ENCODE measurements around the gene SDHD.
"Not testable (repeated sequence)": the region's sequence is repeated elsewhere in the genome, so short reads cannot be mapped to it uniquely, and the experiment has no call there.

Gene SDHD

DNA sequence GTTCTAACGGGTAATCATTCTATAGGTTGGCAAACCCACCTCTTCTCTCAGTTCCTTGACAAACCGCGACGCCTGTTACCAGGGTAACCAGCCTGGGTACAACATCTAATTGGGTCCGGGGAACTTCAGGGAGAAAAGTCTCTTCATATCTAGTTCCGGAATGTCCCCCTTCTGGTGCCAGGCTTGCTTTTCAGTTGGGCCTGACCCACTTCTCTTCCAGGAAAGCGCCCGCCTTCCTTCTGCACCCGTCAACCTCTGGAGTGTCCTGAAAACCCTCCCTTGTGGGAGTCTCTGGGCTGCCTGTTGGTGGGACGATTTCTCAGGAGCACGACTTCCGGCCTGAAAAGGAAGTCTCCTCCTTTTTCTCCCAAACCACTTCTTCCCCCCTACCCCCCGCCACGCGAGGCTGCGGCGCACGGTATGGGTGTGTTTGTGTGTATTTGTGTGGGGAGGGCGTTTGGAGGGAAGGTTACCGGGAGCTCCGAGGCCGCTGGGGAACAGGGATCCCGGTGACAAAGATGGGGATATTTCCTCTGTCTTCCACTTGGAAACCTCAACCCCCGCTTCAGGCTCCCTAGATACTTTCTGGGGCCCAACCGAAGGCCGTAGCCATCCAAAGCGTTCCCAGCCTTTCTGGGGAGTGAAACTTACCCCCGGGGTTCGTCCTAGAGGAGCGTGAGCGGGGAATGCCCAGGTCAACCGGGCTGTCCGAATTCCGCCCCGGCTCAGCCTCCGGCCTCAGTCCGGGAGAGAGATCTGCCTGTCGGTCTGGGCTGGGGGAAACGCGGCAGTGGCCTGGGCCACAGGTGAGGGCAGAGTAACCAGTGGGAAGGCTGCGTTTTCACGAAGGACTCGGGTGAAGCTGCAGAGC, 12.5 kb upstream of the SDHD start, which contains the start of the genes NKAPD1 and PIH1D2:
Gene NKAPD1 (plus strand): TSS at position 359 of the 871 bp plus-strand sequence. CDS start 1,276 bp downstream, outside the sequence.
Gene PIH1D2 (minus strand): TSS at position 77 of the 871 bp plus-strand sequence. CDS start 843 bp downstream, outside the sequence.
- Histone ChIP-seq H3K9ac (peak within 1 kb of the TSS; percentile 79), H3K27me3 (ENCODE audit: insufficient read depth, low read depth) (no peaks in the 10 kb centered on the region), H3K36me3 (ENCODE audit: insufficient read depth) (no peaks in the 10 kb centered on the region; the same call in 1 of the 2 replicates), H3K4me2 (peak within 1 kb of the TSS; percentile 71), H4K20me1 (ENCODE audit: insufficient read depth) (no peaks in the 10 kb centered on the region), H3K4me3 (IDR thresholded peaks at IDR 0.05; ENCODE audit: insufficient read depth, low read depth, low read length) (no peak within 1 kb of the TSS), H3K27ac (peak within 1 kb of the TSS; percentile 73), H3K79me2 (ENCODE audit: insufficient read depth, low read depth) (peaks cover 19% of the 10 kb centered on the region), H3K4me1 (ENCODE audit: low read depth, poor library complexity, severe bottlenecking) (peaks cover 14% of the 10 kb centered on the region), H2AFZ (ENCODE audit: low read depth) (peak within 1 kb of the TSS; percentile 53)
- TF ChIP-seq, protein P1, sequence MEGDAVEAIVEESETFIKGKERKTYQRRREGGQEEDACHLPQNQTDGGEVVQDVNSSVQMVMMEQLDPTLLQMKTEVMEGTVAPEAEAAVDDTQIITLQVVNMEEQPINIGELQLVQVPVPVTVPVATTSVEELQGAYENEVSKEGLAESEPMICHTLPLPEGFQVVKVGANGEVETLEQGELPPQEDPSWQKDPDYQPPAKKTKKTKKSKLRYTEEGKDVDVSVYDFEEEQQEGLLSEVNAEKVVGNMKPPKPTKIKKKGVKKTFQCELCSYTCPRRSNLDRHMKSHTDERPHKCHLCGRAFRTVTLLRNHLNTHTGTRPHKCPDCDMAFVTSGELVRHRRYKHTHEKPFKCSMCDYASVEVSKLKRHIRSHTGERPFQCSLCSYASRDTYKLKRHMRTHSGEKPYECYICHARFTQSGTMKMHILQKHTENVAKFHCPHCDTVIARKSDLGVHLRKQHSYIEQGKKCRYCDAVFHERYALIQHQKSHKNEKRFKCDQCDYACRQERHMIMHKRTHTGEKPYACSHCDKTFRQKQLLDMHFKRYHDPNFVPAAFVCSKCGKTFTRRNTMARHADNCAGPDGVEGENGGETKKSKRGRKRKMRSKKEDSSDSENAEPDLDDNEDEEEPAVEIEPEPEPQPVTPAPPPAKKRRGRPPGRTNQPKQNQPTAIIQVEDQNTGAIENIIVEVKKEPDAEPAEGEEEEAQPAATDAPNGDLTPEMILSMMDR (conservative IDR thresholded peaks at IDR 0.05; ENCODE audit: low read depth, low read length) = no peak

DNA sequence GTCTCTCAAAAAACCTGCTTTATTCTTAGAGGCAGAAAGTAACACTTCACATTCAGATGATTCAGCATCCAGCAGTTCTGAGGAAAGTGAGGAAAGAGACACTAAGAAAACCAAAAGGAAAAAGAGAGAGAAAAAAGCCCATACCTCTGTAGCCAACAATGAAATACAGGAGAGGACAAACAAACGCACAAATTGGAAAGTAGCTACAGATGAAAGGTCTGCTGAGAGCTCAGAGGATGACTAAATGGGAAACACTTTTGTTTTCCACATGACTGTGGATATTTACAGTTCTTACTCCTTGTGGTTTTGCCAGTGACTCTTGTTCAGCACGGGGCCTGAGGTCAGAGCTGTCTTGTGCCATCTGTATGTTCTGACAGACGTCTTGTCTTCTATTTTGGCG, 3.9 kb upstream of the SDHD start:
- no peak overlapping the region for H3K4me2 ChIP-seq
- no peak overlapping the region for H3K4me3 ChIP-seq (IDR thresholded peaks at IDR 0.05; ENCODE audit: insufficient read depth, low read depth, low read length)

DNA sequence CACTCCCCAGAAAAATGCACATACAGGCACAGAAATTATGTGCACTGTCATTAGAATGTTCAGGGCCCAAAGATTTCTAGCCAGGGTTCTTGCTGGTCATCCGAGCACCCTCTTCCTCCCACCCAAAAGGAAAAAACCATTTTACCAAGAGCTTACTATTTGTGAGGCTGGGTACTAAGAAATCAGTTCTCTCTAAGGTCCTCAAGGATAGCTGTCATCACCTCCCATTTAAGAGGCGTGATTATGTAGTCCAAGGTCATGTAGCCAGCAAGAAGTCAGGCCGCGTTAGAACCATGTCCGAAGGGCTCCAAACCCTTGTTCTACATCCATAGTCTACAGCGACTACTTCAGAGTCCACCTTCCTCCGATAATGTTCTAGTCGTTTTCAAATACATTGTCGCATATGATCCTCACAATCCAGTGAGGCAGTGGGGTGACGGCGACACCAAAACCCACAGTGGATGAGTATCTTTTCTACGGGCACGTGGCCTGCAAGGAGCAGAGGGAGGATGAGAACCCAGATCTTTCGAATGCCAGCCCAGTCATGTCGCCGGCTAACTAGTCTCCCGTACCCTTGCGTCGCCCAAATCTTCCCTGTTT, 751 bp upstream of the SDHD start:
- peak overlapping the region; percentile 81 for H2AFZ ChIP-seq (ENCODE audit: low read depth)
- peak overlapping the region; percentile 64 for H3K4me2 ChIP-seq
- peaks cover 34% of the 10 kb centered on the region; the same call in 1 of the 2 replicates for H3K79me2 ChIP-seq (ENCODE audit: insufficient read depth, low read depth)
- H3K4me1 ChIP-seq (ENCODE audit: low read depth, poor library complexity, severe bottlenecking) = peaks cover 15% of the 10 kb centered on the region
- no peak overlapping the region for H3K4me3 ChIP-seq (IDR thresholded peaks at IDR 0.05; ENCODE audit: insufficient read depth, low read depth, low read length)
- H3K27me3 ChIP-seq (ENCODE audit: insufficient read depth, low read depth) = no peaks in the 10 kb centered on the region
- H3K27ac ChIP-seq = peak overlapping the region; percentile 59
- TF ChIP-seq, protein P1 (conservative IDR thresholded peaks at IDR 0.05; ENCODE audit: low read depth, low read length) = no peak
- no peaks in the 10 kb centered on the region for H4K20me1 ChIP-seq (ENCODE audit: insufficient read depth)
- H3K9ac ChIP-seq = peak overlapping the region; percentile 83
- no peaks in the 10 kb centered on the region; the same call in 1 of the 2 replicates for H3K36me3 ChIP-seq (ENCODE audit: insufficient read depth)

More for the DNA sequence above, 3.9 kb upstream of the SDHD start:
- Histone ChIP-seq H3K27ac (no peak overlapping the region), H3K36me3 (ENCODE audit: insufficient read depth) (no peaks in the 10 kb centered on the region), H3K27me3 (ENCODE audit: insufficient read depth, low read depth) (no peaks in the 10 kb centered on the region), H4K20me1 (ENCODE audit: insufficient read depth) (no peaks in the 10 kb centered on the region), H3K9ac (no peak overlapping the region), H3K4me1 (ENCODE audit: low read depth, poor library complexity, severe bottlenecking) (peaks cover 3% of the 10 kb centered on the region), H2AFZ (ENCODE audit: low read depth) (no peak overlapping the region), H3K79me2 (ENCODE audit: insufficient read depth, low read depth) (peaks cover 22% of the 10 kb centered on the region; the same call in 1 of the 2 replicates)
- TF ChIP-seq, protein P1 (conservative IDR thresholded peaks at IDR 0.05; ENCODE audit: low read depth, low read length) = no peak

DNA sequence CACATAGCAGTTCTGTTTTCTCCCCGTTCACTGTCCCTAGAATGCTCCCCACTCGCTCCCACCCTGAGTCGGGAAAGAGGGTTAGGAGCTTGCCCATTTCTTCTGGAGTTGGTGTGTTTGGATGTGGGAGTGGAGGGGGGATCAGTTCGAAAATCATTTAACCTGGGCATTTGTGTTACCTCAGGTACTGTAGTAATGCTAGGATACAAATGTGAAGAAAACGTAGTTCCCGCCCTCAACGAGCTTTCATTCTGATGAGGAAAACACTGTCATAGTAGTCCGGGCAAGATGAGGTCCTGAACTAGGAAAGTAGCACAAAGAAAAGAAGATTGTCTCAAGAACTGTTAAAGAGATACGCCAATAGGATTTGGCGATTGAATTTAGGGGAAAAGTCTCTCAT, 539 bp downstream of the SDHD start:
- Histone ChIP-seq H3K36me3 (ENCODE audit: insufficient read depth) (no peaks in the 10 kb centered on the region; the same call in 1 of the 2 replicates), H4K20me1 (ENCODE audit: insufficient read depth) (no peaks in the 10 kb centered on the region), H3K27me3 (ENCODE audit: insufficient read depth, low read depth) (no peaks in the 10 kb centered on the region), H3K79me2 (ENCODE audit: insufficient read depth, low read depth) (peaks cover 34% of the 10 kb centered on the region; the same call in 1 of the 2 replicates), H3K4me3 (IDR thresholded peaks at IDR 0.05; ENCODE audit: insufficient read depth, low read depth, low read length) (no peak overlapping the region), H3K9ac (peak overlapping the region; percentile 83; the same call in 1 of the 2 replicates), H3K4me1 (ENCODE audit: low read depth, poor library complexity, severe bottlenecking) (peaks cover 15% of the 10 kb centered on the region), H3K27ac (peak overlapping the region; percentile 53; the same call in 1 of the 2 replicates), H2AFZ (ENCODE audit: low read depth) (peak overlapping the region; percentile 81; the same call in 1 of the 2 replicates), H3K4me2 (peak overlapping the region; percentile 49)
- TF ChIP-seq, protein P1 (conservative IDR thresholded peaks at IDR 0.05; ENCODE audit: low read depth, low read length) = no peak

DNA sequence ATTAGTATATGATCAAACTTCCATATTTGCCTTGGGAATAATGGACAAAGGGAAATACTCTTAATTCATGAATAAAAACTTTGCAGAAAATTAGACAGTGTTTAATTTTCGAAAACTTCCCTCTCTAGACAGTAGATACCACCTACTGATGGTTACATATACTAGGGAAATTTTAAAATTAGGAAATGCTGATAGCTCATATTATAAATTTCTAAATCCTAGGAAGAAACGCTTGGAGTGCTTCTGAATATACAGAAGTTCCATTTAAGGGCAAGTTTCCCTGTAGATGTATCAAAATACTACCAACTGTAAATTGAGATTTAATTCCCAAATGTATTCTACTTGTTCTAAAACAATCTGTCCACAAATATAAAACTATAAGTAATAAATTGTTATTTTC, 8.6 kb downstream of the SDHD start:
- not testable (repeated sequence) for H2AFZ ChIP-seq (ENCODE audit: low read depth); H3K36me3 ChIP-seq (ENCODE audit: insufficient read depth); H3K79me2 ChIP-seq (ENCODE audit: insufficient read depth, low read depth); H3K27ac ChIP-seq; H4K20me1 ChIP-seq (ENCODE audit: insufficient read depth); H3K4me1 ChIP-seq (ENCODE audit: low read depth, poor library complexity, severe bottlenecking); H3K27me3 ChIP-seq (ENCODE audit: insufficient read depth, low read depth); H3K4me2 ChIP-seq; H3K9ac ChIP-seq; H3K4me3 ChIP-seq (IDR thresholded peaks at IDR 0.05; ENCODE audit: insufficient read depth, low read depth, low read length)

All from KMS-11 (cell line).